ENCODE data around the gene STK24.

STK24 gene

DNA sequence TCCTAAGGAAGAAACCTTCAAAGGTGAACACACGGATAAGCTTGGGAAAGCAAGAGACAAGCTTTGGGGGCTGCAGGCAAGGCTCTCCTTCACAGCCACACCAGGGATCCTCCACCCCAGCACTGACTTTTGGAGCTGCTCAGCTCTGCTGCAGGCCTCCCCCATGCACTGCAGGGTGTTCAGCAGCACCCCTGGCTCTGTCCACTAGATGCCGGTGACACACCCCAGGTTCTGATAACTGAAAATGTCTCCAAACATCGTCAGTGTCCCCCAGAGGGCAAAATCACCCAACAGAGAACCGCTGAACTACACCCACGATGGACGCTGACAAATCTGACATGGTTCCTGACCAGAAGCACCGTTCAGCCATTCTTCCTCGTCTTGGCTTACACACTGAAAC lies 90.5 kb downstream of the STK24 start:
- DNase-seq = no peak

DNA sequence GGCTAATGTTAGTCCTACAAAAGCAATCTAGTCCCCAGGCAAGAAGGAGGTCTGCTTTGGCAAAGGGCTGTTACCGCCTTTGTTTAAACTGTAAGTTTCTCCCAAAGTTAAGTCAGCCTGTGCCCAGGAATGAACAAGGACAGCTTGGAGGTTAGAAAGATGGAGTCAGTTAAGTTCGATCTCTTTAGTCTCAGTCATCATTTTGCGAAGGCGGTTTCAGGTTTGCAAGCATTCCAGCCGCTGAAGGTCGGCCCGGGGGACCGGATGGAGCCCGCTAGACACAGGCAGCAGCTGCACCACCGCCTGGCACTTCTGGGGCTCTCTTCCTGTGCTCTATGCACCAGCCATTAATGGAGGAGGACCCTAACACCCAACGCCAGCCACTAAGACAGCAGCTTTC lies 91.3 kb downstream of the STK24 start:
- no peak for DNase-seq

DNA sequence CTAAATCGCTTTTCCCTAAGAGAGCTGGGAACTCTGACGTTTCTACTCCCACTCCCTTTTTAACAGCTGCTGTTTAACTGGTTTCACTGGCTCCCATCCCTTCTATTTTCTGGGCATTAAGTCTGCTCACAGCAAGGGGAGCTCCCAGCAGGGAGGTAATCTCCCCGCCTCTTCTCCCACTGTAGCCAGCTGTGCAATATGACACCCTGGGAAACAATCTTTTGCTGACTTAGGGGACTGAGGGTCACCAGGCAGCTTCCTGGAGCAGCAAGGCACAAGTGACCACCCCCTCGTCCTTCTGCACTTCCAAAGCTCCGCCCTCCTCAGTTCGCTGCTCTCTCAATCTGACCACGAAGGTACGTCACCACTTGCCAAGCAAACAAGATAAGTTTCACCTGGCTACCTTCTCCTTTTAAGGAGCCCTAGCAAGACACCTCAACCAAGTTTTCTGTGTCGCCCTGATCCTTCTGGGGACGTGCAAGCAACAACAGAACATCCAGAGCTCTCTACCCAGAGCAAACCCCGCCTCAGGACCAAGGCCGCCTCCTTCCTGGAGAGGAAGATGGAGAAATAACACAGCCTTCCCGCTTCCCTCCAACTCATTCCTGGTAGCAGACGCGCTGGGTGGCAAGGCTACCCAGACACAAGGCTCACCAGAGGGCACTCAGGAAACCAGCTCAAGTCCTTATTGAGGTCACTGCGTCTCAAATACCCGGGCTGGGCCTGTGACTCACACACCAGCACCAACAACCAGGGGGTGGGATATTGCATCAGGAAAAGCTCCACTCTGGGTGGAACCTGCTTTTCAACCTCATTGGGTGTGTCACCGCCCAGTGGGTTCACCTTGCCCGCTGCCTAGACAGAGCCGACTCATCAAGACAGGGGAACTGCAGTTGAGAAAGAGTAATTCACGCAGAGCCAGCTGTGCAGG lies 92.4 kb downstream of the STK24 start:
- no peak for DNase-seq

DNA sequence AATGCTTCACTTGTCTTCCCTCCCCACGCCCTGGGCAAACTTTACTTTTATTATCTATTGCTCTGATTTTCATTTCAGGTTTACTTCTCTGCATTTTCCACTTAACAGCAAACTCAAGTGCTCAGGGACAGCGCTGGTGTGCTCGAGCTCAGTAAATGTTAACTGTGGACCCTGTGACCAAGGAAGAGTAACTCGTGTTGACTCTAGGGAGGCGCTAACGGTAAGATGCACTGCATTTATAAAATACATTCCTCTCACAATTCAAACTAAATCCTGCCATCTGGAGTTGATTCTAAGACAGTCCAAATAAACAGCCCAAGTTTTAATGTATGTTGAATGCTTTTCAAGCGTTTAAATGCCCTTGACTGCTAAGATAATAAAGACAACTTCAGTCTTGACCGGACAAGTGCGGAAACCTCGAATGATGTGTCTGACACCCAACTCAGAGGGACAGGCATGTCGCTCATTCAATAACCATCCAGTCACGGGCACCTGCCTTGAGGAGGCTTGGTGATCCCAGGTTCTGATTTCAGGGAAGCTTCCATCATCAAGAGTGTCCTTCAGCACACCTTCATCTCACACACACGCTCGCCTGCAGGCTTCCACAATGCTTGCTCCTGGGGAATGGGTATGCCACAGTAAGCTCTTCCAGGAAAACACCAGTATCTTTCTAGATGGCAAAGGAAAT lies 93.2 kb downstream of the STK24 start:
- no peak for DNase-seq

DNA sequence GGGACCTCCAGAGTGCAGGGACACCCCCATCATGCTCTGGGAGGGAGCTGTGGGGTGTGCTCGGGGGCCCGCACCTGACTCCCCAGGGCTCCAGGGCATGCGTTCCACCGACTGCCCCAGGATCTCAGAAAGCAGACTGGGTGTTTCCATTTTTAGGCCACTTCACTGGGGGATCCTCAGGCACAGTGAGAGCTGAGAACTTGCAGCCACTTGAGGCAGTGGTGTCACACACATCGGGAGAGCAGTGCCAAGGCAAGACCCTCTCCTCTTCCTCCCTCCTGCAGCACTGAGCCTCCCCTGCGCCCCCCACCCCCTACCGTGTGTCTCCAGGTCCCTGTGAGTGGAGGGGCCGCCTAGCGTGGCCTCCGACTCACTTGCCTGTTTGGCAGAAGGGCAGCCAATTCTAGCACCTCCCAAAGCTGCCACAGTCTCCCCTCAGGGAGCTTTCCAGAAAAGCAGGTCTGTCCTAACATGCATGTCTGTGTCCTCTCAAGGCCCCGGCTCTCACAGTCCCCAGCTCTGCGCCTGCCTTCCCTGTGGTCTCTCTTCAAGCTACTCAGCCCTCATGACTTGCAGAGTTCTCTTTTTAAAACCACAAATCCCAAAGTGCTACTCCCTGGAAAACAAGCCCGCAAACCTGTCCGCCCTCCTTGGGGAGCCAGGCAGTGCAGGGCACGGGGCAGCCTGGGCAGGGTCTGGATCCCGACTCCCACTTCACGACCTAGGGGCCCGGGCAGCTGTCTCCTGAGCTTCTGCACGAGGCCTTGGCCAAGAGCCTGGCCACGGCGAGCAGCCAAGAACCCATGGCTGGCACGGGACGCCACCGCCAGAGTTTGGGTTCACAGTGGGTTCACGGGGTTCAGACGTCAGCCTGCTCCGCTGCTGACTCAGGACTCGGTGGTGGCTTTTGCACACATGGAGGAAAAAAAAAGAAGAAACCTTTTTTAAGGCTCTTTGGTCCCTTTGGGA lies 94.1 kb downstream of the STK24 start:
- no peak for DNase-seq

DNA sequence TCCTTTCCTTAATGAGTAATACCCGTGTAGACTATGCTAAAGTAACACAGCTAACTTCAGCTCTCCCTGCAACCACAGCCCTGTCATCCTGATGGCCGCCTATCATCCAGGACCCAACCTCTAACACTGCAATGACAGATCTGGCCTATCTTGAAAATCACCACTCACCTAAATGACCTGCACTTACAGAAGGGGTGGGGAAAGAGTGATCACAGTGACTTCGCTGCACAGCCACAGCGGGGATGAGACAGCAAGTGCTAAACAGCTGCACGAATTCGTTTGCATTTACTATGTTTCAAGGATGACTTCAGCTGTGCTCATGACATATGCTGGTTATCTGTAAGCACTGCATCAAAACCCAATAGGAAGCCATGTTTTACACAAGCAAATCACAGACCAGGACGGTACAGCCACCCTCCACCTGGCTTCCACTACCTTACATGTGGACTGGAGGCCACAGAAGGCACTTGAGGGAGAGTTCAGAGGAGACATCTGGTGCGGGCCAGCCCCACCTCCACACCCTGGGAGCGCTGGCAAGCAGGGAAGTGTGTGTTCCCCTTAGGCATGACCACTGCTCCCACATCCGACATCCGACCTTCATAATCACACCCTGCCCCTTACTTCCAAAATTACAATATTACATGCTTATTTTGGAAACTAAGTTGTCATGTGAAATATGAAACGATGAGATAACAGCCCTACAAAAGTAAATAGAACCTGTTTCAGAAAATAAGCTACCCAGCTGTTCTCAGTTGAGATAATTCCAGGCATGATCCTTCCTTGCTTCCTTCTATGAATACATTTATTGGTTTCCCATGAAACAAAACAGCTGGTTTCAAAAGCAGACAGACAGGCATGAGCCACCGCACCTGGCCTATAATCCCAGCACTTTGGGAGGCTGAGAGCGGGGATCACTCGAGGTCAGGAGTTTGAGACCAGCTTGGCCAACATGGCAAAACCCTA lies 95.7 kb downstream of the STK24 start:
- no peak for DNase-seq

DNA sequence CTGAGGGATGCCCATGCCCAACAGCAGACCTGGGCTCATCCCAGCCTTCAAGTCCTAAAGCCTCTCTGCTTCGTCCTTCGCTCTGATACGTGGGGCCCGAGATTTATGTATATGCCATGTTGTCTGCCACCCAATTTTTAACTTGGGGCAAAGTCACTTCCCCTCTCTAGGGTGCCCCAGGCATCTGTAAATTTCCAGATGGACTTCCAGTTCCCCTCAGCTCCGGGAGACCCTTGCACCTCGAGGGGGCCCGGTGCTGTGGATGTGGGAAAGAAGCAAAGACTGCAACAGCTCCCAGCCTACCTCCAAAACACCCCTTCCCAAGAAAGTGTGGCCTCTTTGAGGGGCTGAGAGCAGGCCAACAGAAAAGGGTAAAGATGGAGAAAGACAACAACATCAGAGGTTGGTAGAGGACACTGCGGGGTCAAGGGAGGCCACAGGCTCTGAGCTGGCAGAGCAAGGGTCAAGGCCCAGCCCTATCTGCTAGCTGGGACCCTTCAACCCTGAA lies 97.4 kb downstream of the STK24 start:
- no peak for DNase-seq

DNA sequence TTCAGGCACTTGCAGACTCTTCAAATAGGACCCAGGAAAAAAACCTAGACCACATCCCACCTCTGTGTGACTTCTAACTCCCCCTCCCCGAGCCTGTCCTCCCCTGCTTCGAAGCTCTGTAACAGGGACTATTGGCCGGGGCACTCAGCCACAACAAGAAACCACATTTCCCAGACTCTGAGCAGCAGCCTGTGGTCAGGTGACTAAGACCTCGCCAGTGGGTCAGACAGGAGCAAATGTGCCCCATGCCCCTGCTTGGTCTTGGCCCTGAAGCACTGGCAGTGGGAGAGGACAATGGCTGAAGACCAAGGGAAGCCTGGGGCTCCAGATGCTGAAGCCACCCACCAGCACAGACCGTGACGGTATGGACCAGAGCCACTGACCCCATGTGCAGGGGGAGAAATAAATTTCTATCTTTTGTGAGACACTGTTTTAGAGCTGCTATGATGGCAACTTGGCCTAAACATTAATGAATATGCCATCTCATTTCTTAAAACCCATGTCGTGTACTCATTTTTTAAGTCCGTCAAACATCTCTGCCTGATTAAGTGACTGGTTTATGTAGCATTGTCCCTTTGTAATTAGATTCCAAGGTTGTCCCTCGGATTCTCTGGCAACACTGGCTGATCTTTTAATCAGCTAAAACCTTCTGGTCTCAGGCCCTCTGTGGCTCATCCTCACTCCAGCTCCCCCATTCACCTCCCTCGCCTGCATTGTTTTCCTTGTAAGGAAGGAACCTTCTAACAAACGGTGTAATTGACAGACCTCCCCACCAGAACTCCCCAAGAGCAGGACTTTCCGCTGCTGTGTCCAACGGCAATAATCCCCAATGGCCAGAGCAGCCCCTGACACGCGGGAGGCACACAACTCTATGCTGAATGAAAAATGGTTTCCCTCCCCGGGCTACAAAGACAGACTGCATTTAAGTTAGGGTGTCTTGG lies 98.4 kb downstream of the STK24 start:
- no peak for DNase-seq

DNA sequence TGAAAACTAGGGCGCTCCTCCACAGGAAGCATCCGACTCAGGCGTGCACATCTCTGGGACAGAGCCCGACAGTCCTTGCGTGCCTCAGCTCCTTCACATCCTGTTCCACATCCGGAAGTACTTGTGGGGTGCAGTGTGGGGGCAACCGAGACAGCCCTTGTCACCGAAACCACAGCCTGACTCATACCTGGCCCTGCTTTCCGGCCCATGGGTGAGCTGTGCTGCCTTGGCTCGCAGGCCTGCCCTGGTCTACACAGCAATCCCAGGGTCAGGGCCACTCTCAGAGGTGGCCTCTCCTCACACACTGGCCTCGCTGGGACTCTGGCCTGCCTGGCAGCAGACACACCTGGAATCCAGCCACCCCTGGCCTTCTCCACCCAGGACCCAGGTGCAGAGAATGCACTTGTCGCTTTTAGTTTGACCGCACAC lies 100.4 kb downstream of the STK24 start:
- DNase-seq = no peak

DNA sequence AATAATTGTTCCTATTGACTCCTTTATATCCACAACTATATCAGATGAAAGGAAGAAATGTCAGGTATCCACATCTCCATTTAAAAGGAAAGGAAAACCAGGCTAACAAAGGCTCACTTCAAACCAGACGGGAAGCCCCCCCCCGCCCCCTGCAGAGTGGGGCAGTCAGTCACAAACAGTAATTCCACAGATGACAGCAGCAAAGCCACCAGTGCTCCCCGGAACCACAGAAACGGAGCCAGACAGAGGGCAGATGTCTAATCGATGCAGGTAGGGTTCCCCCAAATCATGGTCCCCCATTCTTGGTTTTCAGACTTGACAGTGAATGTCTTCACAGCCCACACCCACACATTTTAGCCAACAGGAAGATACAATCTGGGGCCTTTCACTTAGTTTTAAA lies 100.8 kb downstream of the STK24 start:
- no peak for DNase-seq

DNA sequence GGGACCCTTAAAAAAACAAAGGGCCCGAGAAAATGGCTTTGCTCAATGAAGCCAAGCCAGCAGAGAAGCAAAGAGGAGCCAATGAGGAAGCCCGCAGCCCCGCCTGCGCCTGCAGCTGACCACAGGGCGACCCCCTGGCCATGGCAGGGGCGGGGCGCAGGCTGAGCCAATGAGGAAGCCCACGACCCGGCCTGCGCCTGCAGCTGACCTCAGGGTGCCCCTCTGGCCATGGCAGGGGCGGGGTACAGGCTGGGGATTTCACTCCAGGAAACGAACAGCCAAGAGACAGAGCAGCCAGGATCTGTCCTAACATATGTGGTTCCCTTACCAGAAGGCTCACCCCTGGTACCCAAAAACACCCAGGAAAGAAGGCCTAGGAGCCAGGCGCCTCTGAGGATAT lies 101.4 kb downstream of the STK24 start:
- DNase-seq = no peak

DNA sequence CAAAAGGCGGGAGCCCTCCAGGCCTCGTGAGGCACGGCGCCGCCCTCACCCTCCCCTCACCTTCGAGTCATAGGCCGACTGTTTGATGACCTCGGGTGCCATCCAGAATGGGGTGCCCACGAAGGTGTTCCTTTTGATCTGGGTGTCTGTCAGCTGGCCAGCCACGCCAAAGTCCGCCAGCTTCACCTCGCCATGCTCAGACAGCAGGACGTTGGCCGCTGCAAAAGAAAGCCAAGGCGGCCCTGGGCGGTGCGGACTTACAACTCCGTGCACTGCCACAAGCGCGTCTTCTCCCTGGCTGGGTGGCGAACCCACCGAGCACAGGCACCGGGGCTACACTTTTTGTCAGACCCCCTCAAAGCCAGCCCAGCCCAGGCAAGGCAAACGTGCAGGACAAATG lies 102.1 kb downstream of the STK24 start:
- no peak for DNase-seq

DNA sequence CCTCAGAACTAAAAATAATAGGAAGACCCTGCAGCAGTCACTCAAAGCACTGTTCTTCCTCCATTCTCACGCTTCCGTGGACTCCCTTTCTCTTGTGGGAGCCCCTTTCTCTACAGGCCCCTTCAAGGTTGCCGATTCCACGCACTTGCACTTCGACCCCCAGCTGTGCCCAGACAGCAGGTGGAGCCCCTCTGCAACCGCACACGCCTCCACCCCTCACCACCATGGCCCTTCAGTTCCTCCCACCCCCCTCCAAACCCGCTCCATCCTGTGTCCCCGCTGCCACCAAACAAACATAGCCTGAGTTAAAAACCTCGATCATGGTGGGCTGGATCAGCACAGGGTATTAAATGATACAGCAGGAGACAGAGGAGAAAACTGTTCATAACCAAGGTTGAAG lies 102.6 kb downstream of the STK24 start:
- no peak for DNase-seq

DNA sequence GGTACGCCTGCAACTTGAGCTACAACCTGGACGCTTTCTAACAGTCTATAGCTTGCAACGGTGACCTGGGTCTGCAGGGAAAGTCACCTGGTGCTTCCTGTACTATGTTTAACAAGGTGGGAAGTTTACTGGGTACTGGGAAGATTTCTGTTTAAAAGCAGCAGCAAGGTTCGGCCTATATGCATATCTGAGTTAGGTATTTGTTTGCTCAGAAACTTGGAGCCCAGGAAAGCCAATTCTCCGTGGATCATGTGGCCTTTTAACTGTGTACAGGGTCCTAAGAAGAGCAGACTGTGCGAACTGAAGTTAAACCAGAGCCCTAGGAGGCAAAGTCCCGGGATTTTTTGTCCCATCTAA lies 103.1 kb downstream of the STK24 start:
- DNase-seq = no peak

DNA sequence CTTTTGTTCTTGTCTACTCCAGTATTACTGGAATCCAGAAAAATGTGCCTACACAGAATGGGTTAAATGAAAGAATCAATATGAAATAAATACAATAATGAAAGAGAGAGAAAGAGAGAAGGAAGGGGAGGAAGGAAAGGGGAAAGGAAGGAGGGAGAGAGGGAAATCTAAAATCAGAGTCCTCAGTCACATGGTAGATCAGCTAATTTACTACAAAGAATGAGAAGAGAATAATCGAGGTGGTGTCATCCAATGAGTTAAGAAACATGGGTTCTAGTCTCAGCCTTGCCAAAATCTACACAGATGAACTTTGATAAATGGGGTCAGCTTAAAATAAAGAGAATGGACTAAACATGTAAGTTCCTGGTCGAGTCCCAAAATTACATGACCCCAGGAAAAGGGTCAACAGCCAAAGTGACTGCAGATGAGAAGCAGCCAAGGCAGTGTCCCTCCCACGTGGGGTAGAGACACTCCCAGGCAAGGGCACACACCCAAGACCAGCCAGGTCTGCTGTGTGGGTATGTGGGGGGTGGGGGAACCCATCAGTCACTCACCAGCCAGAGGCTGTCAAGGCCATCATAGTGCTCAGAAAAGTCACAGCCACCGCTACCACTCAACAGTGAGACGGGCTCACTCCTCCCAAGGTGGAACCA lies 103.6 kb downstream of the STK24 start:
- DNase-seq = no peak

DNA sequence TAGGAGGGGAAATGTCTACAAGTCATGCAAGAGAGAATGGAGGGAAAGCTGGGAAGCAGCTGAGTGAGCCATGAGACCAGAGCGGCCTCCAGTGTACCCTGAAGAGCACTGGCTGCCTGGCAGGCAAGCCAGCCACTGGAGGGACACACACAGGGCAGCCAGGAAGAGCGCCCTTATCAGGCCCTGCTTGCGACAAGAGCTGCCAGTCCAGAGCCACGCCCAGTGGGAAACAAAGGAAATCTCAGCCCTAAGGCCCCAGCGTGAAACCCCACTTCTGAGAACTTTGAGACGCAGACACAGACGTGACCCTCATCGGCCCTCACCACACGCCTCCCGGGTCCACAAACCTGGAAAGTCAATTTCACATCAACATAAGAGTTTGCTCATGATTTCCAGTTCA lies 105.0 kb downstream of the STK24 start:
- DNase-seq = no peak

DNA sequence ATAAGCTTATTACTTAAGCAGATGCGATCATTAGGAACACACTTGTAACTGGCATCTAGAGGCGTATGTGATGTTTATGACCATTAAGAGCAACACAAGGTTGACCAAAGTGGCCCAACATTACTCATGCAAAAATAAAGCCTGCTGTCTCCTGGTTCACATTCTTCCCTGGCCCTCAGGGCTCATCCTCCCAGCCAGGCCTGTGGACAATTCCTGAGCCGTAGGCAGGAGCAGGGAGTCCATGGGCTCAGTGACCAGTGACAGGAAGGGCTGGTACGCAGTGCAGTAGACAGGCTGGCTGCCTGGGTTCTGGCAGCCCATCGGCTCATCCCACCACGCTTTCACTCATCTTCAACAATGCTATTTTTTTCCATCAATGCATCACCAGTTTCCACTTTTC lies 106.0 kb downstream of the STK24 start:
- DNase-seq = no peak

DNA sequence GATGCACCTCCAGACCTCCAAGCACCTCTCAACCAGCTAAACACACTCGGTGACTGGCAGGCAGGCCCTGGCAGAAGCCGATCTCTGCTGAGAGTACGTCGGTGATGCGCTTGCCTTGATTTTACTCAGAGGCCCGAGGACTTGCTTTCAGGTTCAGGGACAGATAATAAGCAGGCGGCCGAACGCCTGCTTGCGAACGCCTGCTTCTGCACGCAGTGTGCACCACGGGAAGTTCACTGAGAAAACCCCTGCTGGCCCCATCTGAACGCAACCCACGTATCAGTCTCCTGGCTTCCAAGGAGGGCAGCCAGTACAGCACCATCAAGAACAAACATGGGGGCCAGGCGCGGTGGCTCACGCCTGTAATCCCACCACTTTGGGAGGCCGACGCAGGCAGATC lies 108.0 kb downstream of the STK24 start:
- no peak for DNase-seq

DNA sequence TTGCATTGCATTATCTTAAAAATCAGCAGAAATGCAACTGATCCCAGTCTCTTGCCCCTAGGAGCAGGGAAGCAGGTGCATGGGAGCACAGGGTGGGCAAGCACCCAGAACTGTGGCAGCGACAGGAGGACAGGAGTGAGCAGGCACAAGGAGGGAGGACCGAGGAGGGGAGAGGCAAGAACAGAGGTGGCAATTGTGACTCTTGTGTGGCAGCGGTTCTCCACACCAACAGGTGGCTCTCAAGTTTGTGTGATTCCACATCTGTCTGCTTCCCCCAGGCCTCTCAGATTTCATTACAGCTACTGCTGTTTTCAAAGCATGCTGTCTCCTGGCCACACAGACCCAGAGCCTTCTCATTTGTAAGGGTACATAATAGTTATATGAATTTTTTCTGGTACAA lies 108.5 kb downstream of the STK24 start:
- DNase-seq = no peak

Measured in cortex of kidney (tissue), 1 donor.